Keratinocyte (primary cell): Measurements from ENCODE around the gene DPM2. TPM values are rescaled to one million over a fixed set of nuclear protein-coding genes. Genes with fewer than 3 reads are reported as not detected.

Experiments
- DNase-seq: peaks from one replicate; pipeline ENCODE4 v3.0.0-alpha.2; 2011; ENCODE audit warnings: low read depth, missing footprints, low spot score
- FAIRE-seq: peaks from 2 replicates; lab custom pipeline; 2011; peaks lifted over from hg19 to GRCh38; lab: Jason Lieb, UNC
- H2AFZ ChIP-seq: 2 replicates; pipeline ENCODE4 v1.6.0; 2012; ENCODE audit warnings: low read length, control low read depth, inconsistent platforms; ENCODE audit not compliant: control insufficient read depth
- H3K27ac ChIP-seq: 2 replicates; pipeline ENCODE4 v1.5.1; 2011; ENCODE audit warnings: low read length; ENCODE audit not compliant: control insufficient read depth, insufficient read depth
- H3K27me3 ChIP-seq: 3 replicates; pipeline ENCODE4 v1.6.0; 2011; ENCODE audit warnings: low read length; ENCODE audit not compliant: control insufficient read depth, insufficient read depth; ENCODE audit errors: extremely low read depth
- H3K36me3 ChIP-seq, 2 experiments: 2 replicates in 1 of 2; 3 replicates in 1 of 2; pipeline ENCODE4 v1.5.1; 2011; ENCODE audit warnings: low read length in 2 of 2, mild to moderate bottlenecking in 1 of 2; ENCODE audit not compliant: control insufficient read depth in 2 of 2, insufficient read depth in 2 of 2; ENCODE audit errors: extremely low read depth in 1 of 2
- H3K4me1 ChIP-seq: 3 replicates; pipeline ENCODE4 v1.5.1; 2011; ENCODE audit warnings: low read length; ENCODE audit not compliant: control insufficient read depth, insufficient read depth; ENCODE audit errors: extremely low read depth
- H3K4me2 ChIP-seq: 3 replicates; pipeline ENCODE4 v1.6.0; 2011; ENCODE audit warnings: low read depth, low read length; ENCODE audit not compliant: control insufficient read depth, insufficient read depth; ENCODE audit errors: extremely low read depth
- H3K4me3 ChIP-seq, 3 experiments: fragments of 200-600 bp in 1 of 3; sonication (generic) in 1 of 3; 2 replicates in 2 of 3; 3 replicates in 1 of 3; pipeline ENCODE4 v1.5.1; 2011 to 2016; ENCODE audit warnings: low read length in 3 of 3, mild to moderate bottlenecking in 3 of 3, control low read depth in 2 of 3, inconsistent platforms in 1 of 3, low read depth in 1 of 3, mixed read lengths in 1 of 3, mixed run types in 1 of 3, moderate library complexity in 1 of 3; ENCODE audit not compliant: control insufficient read depth in 2 of 3, insufficient read depth in 2 of 3; ENCODE audit errors: extremely low read depth in 1 of 3
- H3K79me2 ChIP-seq: 2 replicates; pipeline ENCODE4 v1.6.0; 2012; ENCODE audit warnings: low read length; ENCODE audit not compliant: control insufficient read depth, insufficient read depth
- H3K9ac ChIP-seq: 3 replicates; pipeline ENCODE4 v1.6.0; 2011; ENCODE audit warnings: low read length; ENCODE audit not compliant: control insufficient read depth, insufficient read depth; ENCODE audit errors: extremely low read depth
- H3K9me1 ChIP-seq: 3 replicates; pipeline ENCODE4 v1.6.0; 2011; ENCODE audit warnings: low read length; ENCODE audit not compliant: control insufficient read depth, insufficient read depth; ENCODE audit errors: extremely low read depth
- H3K9me3 ChIP-seq: 2 replicates; pipeline ENCODE4 v1.5.1; 2012; ENCODE audit warnings: low read depth, low read length; ENCODE audit not compliant: control insufficient read depth
- H4K20me1 ChIP-seq: 3 replicates; pipeline ENCODE4 v1.6.0; 2011; ENCODE audit warnings: low read length; ENCODE audit not compliant: control insufficient read depth, insufficient read depth; ENCODE audit errors: extremely low read depth
- CTCF ChIP-seq, 3 experiments: IDR thresholded peaks in 1 of 3; conservative IDR thresholded peaks in 1 of 3; optimal IDR thresholded peaks in 1 of 3; 2 replicates in 2 of 3; 3 replicates in 1 of 3; pipeline versions ENCODE3 to v1.5.1; 2011; ENCODE audit warnings: low read length in 3 of 3, mild to moderate bottlenecking in 3 of 3, moderate library complexity in 2 of 3, control low read depth in 1 of 3, inconsistent platforms in 1 of 3; ENCODE audit not compliant: insufficient read depth in 2 of 3; ENCODE audit errors: extremely low read depth in 1 of 3
- EZH2 ChIP-seq: IDR thresholded peaks from one replicate; pipeline ENCODE4 v1.6.1; 2012; ENCODE audit warnings: inconsistent platforms, mild to moderate bottlenecking, low read length, moderate library complexity
- dilution Hi-C: fragments of 300-500 bp; cut with MboI; formaldehyde crosslinking; loops from one replicate; pipeline ENCODE4 v1.7.0; 2020; ENCODE audit warnings: low sequenced_read_pairs; ENCODE audit not compliant: extremely low pct_ligation_motif_present
- polyA plus RNA-seq, 5 experiments: library from polyadenylated mRNA; depleted of rRNA in 3 of 5; stranded (reverse) in 3 of 5; stranded (forward) in 1 of 5; unstranded in 1 of 5; fragments of >200 nt; gene quantifications; 1 replicate in 1 of 5; 2 replicates in 3 of 5; 3 replicates in 1 of 5; pipeline versions ENCODE4 v1.2.1 to v1.2.3, GENCODE V29; 2011 to 2012; ENCODE audit warnings: missing spikeins in 2 of 5, low read depth in 1 of 5, low replicate concordance in 1 of 5

The DPM2 gene
- polyA plus RNA-seq, 1 donor (not counting 4 experiments of a cell fraction or from before 2014, with no cell fraction given), result 31.1 TPM

GRCh38 chr9:127974769-127975261 is 37.2 kb upstream of the DPM2 start:
- dilution Hi-C loops, result no loop called here
- no peak overlapping the region for H3K9ac ChIP-seq
- H3K27me3 ChIP-seq, result no peaks in the 10 kb centered on the region
- FAIRE-seq, result no peak
- TF ChIP-seq EZH2 (no peak), CTCF (optimal IDR thresholded peaks at IDR 0.05 in 1 of 3, IDR thresholded peaks at IDR 0.05 in 1 of 3, conservative IDR thresholded peaks at IDR 0.05 in 1 of 3; ENCODE audit: extremely low read depth in 1 of 3, insufficient read depth in 2 of 3, low read length in 3 of 3) (no peak)
- no peak overlapping the region for H3K27ac ChIP-seq
- H3K36me3 ChIP-seq, result peaks cover 0 to 4% of the 10 kb centered on the region in 2 experiments
- peaks cover 44% of the 10 kb centered on the region for H3K79me2 ChIP-seq
- H3K9me1 ChIP-seq, result no peaks in the 10 kb centered on the region
- DNase-seq, result no peak
- H3K4me3 ChIP-seq, result no peak overlapping the region
- no peak overlapping the region for H2AFZ ChIP-seq
- H3K4me2 ChIP-seq, result no peak overlapping the region
- peaks cover 33% of the 10 kb centered on the region for H3K4me1 ChIP-seq
- H4K20me1 ChIP-seq, result no peaks in the 10 kb centered on the region
- H3K9me3 ChIP-seq, result no peaks in the 10 kb centered on the region

GRCh38 chr9:127974001-127974768 is 36.5 kb upstream of the DPM2 start:
- Histone ChIP-seq H3K36me3 (peaks cover 0 to 4% of the 10 kb centered on the region in 2 experiments), H3K4me1 (peaks cover 33% of the 10 kb centered on the region), H3K9me3 (no peaks in the 10 kb centered on the region), H3K27ac (no peak overlapping the region), H3K4me2 (no peak overlapping the region), H3K4me3 (no peak overlapping the region), H3K79me2 (peaks cover 38% of the 10 kb centered on the region), H2AFZ (no peak overlapping the region), H3K9ac (no peak overlapping the region), H3K9me1 (no peaks in the 10 kb centered on the region), H3K27me3 (no peaks in the 10 kb centered on the region), H4K20me1 (no peaks in the 10 kb centered on the region)
- dilution Hi-C loops, result no loop called here
- DNase-seq, result no peak
- no peak for TF ChIP-seq CTCF (optimal IDR thresholded peaks at IDR 0.05 in 1 of 3, IDR thresholded peaks at IDR 0.05 in 1 of 3, conservative IDR thresholded peaks at IDR 0.05 in 1 of 3; ENCODE audit: extremely low read depth in 1 of 3, insufficient read depth in 2 of 3, low read length in 3 of 3)
- TF ChIP-seq EZH2, result no peak
- FAIRE-seq, result no peak
